GM19324 (cell line): ENCODE measurements around the gene CEP41.
"Not testable (repeated sequence)": the region's sequence is repeated elsewhere in the genome, so short reads cannot be mapped to it uniquely, and the experiment has no call there.

Source experiments
- ATAC-seq: cut with Tn5 transposase; IDR thresholded peaks from one replicate; pipeline ENCODE4 v1.9.1; 2021; ENCODE audit warnings: mild to moderate bottlenecking, moderate library complexity; ENCODE audit not compliant: unreplicated experiment, low FRiP score

The CEP41 gene

GRCh38 chr7:130463553-130464434 is 23.0 kb upstream of the CEP41 start:
- no peak for ATAC-seq

- no peak for ATAC-seq
These were observed 20.5 kb upstream of the CEP41 start for GRCh38 chr7:130461272-130461671.

GRCh38 chr7:130458257-130458656 is 17.4 kb upstream of the CEP41 start:
- ATAC-seq = no peak

GRCh38 chr7:130454959-130455358 is 14.1 kb upstream of the CEP41 start:
- no peak for ATAC-seq

- ATAC-seq = no peak
These were observed 12.1 kb upstream of the CEP41 start for GRCh38 chr7:130452951-130453350.

GRCh38 chr7:130451344-130451743 is 10.5 kb upstream of the CEP41 start:
- ATAC-seq = not testable (repeated sequence)

- ATAC-seq = no peak
These were observed 5.4 kb upstream of the CEP41 start for GRCh38 chr7:130446259-130446658.

- ATAC-seq = no peak
These were observed 4.1 kb upstream of the CEP41 start for GRCh38 chr7:130444751-130445407.

- ATAC-seq = no peak
These were observed 3.4 kb upstream of the CEP41 start for GRCh38 chr7:130444234-130444633.

- no peak for ATAC-seq
These were observed 1.8 kb upstream of the CEP41 start for GRCh38 chr7:130442601-130443000.

- ATAC-seq = no peak
These were observed 623 bp upstream of the CEP41 start for GRCh38 chr7:130441408-130441869.

- no peak for ATAC-seq
These were observed 4.6 kb downstream of the CEP41 start for GRCh38 chr7:130436253-130436652.

- no peak for ATAC-seq
These were observed 5.4 kb downstream of the CEP41 start for GRCh38 chr7:130435311-130435854.

- no peak for ATAC-seq
These were observed 7.5 kb downstream of the CEP41 start for GRCh38 chr7:130433301-130433700.

GRCh38 chr7:130432886-130433285 is 7.9 kb downstream of the CEP41 start:
- no peak for ATAC-seq

- ATAC-seq = no peak
These were observed 9.8 kb downstream of the CEP41 start for GRCh38 chr7:130430841-130431666.

- ATAC-seq = no peak
These were observed 10.7 kb downstream of the CEP41 start for GRCh38 chr7:130430115-130430514.

GRCh38 chr7:130429019-130429418 is 11.8 kb downstream of the CEP41 start:
- ATAC-seq = no peak

GRCh38 chr7:130426564-130426963 is 14.3 kb downstream of the CEP41 start:
- no peak for ATAC-seq

- no peak for ATAC-seq
These were observed 15.0 kb downstream of the CEP41 start for GRCh38 chr7:130425796-130426195.
